Stimulated activated CD4-positive, alpha-beta T cell treated with anti-CD3 and anti-CD28 coated beads, TNF-alpha, amount 100 ng/mL, for 1 hour (primary cell): ENCODE data around the gene TMTC4.
"Not testable (repeated sequence)": the region's sequence is repeated elsewhere in the genome, so short reads cannot be mapped to it uniquely, and the experiment has no call there.

Experiments
- DNase-seq, 3 donors: peaks; one replicate each; pipeline ENCODE4 v3.0.0-alpha.2; 2020; ENCODE audit warnings: low read depth in 3 of 3, low spot score in 1 of 3

The TMTC4 gene

GRCh38 chr13:100674572-100674871 lies at the start of gene TMTC4:
TMTC4 (minus strand) TSS chr13:100674795; CDS start chr13:100670362, 4,433 bp downstream.
- no peak for DNase-seq

DNA sequence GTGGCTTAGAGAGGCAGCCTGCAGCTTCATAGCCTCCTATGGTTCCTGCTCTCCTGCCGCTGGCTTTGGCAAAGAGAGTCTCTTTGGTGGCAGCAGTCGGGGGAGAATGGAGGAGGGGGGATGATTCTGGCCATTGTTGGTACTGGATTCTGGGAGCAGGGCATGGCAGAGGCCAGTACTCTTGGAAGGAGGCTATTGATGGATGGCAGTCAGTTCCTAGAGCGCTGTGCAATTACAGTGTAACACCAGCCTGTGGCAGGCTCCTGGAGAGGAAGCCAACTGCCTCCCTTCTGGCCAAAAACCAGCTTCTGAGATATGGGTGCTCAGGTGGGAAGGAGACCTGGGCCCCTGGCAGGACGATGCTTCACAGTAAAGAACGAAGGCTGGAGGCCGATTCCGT lies 47.9 kb upstream of the TMTC4 start:
- DNase-seq = no peak

- DNase-seq = peak in 2 of 3 donors; percentile 9 to 15
Measured at GRCh38 chr13:100721885-100722512, 47.4 kb upstream of the TMTC4 start.

DNA sequence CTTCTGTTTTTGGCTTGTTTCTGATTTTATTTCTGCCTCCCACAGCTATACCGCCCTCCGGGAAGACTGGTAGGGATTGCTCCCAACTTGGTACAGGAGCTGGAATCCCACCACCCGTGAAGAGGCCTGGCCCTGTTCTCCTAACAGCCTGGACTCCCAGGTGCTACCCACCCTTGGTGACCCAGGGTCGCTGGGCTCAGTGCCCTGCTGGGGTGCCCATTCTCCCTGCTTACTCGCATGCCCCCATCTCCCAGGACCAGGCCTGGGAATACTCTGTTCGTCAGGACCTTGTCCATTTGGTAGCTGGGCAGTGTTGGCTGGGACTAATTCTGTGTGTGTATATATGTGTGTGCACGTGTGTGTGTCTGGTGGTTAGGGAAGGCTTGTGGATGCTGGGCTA lies 41.0 kb upstream of the TMTC4 start:
- no peak for DNase-seq

GRCh38 chr13:100714478-100714877 lies 39.9 kb upstream of the TMTC4 start:
- no peak for DNase-seq

DNA sequence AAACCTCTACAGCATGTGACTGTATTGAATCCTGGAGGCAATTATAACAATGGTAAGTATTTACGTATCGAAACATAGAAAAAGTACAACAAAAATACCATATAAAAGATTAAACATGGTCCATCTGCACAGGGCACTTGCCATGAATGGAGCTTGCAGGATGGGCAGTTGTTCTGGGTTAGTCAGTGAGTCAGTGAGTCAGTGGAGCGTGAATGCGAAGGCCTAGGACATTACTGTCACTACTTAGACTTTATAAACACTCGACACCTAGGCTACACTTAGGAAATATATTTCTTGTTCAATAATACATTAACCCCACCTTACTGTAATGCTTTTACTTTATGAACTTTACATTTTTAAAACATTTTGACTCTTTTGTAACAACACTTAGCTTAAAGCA lies 35.6 kb upstream of the TMTC4 start:
- DNase-seq = no peak

GRCh38 chr13:100707818-100708740 lies 33.5 kb upstream of the TMTC4 start:
- DNase-seq = no peak

- not testable (repeated sequence) for DNase-seq
Measured at GRCh38 chr13:100698331-100698730, 23.7 kb upstream of the TMTC4 start.

- DNase-seq = no peak
Measured at GRCh38 chr13:100695509-100695773, 20.8 kb upstream of the TMTC4 start.

- DNase-seq = no peak
Measured at GRCh38 chr13:100694722-100695508, 20.3 kb upstream of the TMTC4 start.

GRCh38 chr13:100689191-100689590 lies 14.6 kb upstream of the TMTC4 start:
- no peak for DNase-seq

DNA sequence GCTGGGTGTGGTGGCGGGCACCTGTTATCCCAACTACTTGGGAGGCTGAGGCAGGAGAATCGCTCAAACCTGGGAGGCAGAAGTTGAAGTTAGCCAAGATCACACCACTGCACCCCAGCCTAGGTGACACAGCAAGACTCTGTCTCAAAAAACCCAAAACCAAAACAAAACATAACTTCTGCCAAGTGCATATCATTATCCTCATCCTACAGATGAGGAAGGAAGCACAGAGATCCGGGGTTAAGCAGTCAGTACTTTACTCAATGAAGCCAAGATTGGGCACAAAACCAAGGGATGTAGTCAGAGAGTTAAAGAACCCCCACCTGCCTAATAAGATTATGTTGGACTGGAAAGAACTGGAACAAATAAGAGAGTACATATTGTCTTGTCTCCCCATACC lies 5.5 kb upstream of the TMTC4 start:
- DNase-seq = no peak

GRCh38 chr13:100677128-100677527 lies 2.5 kb upstream of the TMTC4 start:
- not testable (repeated sequence) for DNase-seq

- DNase-seq = no peak
Measured at GRCh38 chr13:100675661-100676129, 1.1 kb upstream of the TMTC4 start.

DNA sequence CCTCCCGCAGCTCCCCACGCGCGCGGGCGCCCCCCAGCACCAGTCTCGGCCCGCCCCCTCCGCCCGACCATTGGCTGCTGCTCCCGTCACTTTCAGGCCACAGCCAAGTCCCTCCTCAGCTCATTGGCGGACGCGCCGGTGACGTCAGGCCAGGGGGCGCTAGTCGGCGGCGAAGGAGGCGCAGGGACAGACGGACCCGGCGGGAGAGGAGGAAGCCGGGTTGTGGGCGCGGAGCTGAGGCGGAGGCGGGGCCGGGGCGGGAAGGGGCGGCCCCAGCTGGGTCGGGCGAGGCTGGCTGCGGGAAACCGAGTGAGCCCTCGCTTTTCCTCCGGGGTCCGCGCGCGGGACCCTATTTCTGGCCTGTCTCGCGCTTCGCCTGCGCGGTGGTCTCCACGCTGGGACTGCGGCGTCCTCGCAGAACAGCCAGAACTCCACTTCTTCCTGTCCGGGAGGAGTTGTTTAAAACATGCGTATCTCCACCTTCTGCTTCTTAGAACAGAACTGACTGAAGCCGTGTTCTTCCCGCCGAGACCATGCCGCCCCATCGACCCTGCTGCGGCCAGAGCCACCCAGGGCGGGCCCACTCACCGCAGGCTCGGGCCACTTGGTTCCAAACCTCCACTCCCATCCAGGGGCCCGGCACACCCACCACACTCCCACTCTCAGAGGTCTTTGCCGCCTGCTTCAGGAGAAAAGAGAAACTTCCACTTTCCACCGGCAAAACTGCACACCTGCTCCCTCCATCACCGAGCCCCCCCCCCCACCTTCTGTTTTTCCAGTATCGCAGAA lies 471 bp upstream of the TMTC4 start:
- peak; percentile 98 to 100 (median 99) for DNase-seq

DNA sequence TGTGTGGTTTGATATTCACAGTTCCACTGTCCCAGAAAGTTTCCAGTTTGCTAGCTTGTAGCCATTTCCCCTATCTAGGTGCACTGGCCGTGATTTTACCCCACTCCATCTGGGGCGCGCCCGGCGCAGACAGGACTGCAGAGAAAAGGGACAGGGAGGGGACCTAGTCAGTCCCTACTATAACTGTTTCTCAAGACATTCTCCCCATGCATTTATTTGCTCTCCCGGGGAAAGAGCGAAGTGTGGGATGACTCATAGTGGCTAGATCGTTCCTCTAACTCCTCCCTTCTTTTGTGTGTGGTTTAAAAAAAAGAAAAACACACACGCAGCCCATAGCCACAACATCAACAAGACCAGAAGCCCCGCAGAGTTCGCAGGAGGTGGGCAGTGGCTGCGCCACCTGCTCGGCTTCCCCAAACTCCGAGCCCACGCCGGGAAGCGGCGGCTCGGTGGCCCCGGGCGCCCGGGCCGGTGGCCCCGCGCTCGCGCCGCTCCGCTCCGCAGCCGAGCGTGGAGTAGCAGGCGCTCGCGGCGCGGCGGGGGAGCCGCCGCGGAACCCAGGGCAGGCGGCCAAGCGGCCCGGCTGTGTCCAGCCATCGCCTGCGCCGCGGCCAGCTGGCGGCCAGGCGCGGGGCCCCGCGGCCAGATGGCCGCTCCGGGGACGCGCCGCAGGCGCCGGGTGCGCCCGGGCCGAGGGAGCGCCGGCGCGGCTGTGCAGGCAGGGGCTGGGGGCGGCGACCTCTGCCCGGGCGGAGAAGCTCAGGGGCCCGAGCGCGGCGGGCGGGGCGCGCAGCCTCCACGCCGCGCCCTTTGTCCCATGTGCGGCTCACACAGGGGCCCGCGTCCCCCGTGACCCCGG lies 653 bp downstream of the TMTC4 start:
- DNase-seq = peak in 1 of 3 donors; percentile 17

- DNase-seq = no peak
Measured at GRCh38 chr13:100673376-100673712, 1.3 kb downstream of the TMTC4 start.

DNA sequence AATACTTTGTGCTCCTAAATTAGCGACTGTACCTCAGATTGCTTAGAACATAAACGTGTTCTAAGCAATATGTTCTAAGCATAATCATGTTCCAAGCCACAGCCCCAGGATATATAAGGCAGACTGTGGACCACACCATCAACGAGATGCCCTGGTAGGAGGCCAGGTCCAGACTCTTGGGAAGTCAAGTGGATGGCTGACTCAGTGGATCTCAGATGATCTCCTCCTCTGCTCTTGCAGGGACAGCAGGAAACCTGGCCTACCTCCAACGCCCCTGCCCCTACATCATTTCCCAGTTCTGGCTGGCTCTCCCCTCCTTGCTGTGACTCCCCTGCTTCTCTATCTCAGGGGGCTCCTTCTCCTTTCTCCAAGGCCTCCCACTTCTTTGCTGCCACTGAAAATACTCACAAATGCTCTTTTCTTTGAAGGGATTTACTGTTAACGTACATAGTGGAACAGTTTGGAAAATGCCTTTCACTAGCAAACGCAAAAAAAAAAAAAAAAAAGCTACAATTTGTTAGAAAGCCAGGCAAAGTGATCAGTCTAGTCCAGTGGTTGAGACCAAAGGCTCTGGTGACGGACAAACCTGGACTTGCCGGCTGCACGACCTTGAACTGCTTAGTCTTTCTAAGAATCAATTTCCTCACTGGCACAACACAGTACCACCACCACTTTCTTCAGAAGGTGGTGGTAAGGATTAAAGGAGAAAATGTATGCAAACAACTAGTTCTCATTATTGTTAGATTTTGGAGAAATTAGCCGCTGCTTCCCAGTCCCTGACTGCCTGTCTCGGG lies 3.0 kb downstream of the TMTC4 start:
- DNase-seq = no peak

GRCh38 chr13:100668408-100668807 lies 6.2 kb downstream of the TMTC4 start:
- DNase-seq = no peak

GRCh38 chr13:100667894-100668293 lies 6.7 kb downstream of the TMTC4 start:
- DNase-seq = no peak
